ENCODE data around the gene CASZ1.

CASZ1 gene

GRCh38 chr1:10667861-10668761 is 128.3 kb downstream of the CASZ1 start:
- no peak for DNase-seq

GRCh38 chr1:10665930-10666850 is 130.3 kb downstream of the CASZ1 start:
- no peak for DNase-seq

GRCh38 chr1:10665226-10665625 is 131.2 kb downstream of the CASZ1 start:
- DNase-seq, result no peak

GRCh38 chr1:10664251-10664650 is 132.2 kb downstream of the CASZ1 start:
- no peak for DNase-seq

- DNase-seq, result no peak
These were observed 132.8 kb downstream of the CASZ1 start for GRCh38 chr1:10663678-10664035.

GRCh38 chr1:10662824-10663677 is 133.4 kb downstream of the CASZ1 start:
- no peak for DNase-seq

- no peak for DNase-seq
These were observed 134.3 kb downstream of the CASZ1 start for GRCh38 chr1:10662090-10662688.

- no peak for DNase-seq
These were observed 135.0 kb downstream of the CASZ1 start for GRCh38 chr1:10661453-10661852.

- DNase-seq, result no peak
These were observed 136.6 kb downstream of the CASZ1 start for GRCh38 chr1:10659646-10660540.

GRCh38 chr1:10659218-10659617 is 137.2 kb downstream of the CASZ1 start:
- no peak for DNase-seq

GRCh38 chr1:10658396-10659066 is 137.9 kb downstream of the CASZ1 start:
- DNase-seq, result no peak

GRCh38 chr1:10657088-10657847 is 139.2 kb downstream of the CASZ1 start:
- DNase-seq, result no peak

GRCh38 chr1:10656431-10656830 is 140.0 kb downstream of the CASZ1 start:
- no peak for DNase-seq

- no peak for DNase-seq
These were observed 141.4 kb downstream of the CASZ1 start for GRCh38 chr1:10655002-10655401.

- no peak for DNase-seq
These were observed 142.9 kb downstream of the CASZ1 start for GRCh38 chr1:10653370-10654125.

GRCh38 chr1:10652626-10653025 is 143.8 kb downstream of the CASZ1 start:
- no peak for DNase-seq

- DNase-seq, result no peak
These were observed 144.7 kb downstream of the CASZ1 start for GRCh38 chr1:10651793-10652192.

- DNase-seq, result no peak
These were observed 145.1 kb downstream of the CASZ1 start for GRCh38 chr1:10651389-10651766.

Data from inflammatory macrophage treated with lipopolysaccharide for 1 hour (primary cell).